Activated T-cell treated with anti-CD3 and anti-CD28 coated beads, Interleukin-2, amount 50 U/mL, for 4 hours (primary cell): ENCODE measurements around the gene NTN3. TPM values are rescaled to one million over a fixed set of nuclear protein-coding genes. Genes with fewer than 3 reads are reported as not detected.

Source experiments
- ATAC-seq, 2 donors: fragments of 200-7000 bp; cut with Tn5 transposase; one replicate each; pipeline ENCODE4 v1.10.0; 2021
- DNase-seq: peaks from one replicate; pipeline ENCODE4 v3.0.0-alpha.2; 2020
- H3K27me3 Mint-ChIP-seq: one replicate; pipeline ENCODE4 v1.8.0; 2021; ENCODE audit warnings: low read depth, mixed read lengths
- H3K36me3 Mint-ChIP-seq: one replicate; pipeline ENCODE4 v1.8.0; 2022; ENCODE audit warnings: mixed read lengths; ENCODE audit not compliant: insufficient read depth
- H3K4me1 Mint-ChIP-seq: one replicate; pipeline ENCODE4 v1.8.0; 2021; ENCODE audit warnings: low read depth, mixed read lengths
- H3K4me3 Mint-ChIP-seq: one replicate; pipeline ENCODE4 v1.8.0; 2021; ENCODE audit warnings: mild to moderate bottlenecking, moderate library complexity, mixed read lengths
- H3K9me3 Mint-ChIP-seq: one replicate; pipeline ENCODE4 v1.8.0; 2021; ENCODE audit warnings: mixed read lengths
- total RNA-seq, 3 donors: library from RNA; stranded (reverse); gene quantifications; one replicate each; pipeline ENCODE4 v1.2.1, GENCODE V29; 2021

Gene NTN3
- total RNA-seq, 3 donors from 2014 or later = not detected

- H3K36me3 Mint-ChIP-seq = peaks cover 6% of the 10 kb centered on the region
- H3K9me3 Mint-ChIP-seq = no peaks in the 10 kb centered on the region
- no peak for ATAC-seq
- DNase-seq = peak; percentile 10
- H3K27me3 Mint-ChIP-seq = no peaks in the 10 kb centered on the region
- peak overlapping the region; percentile 86 for H3K4me3 Mint-ChIP-seq
- peaks cover 45% of the 10 kb centered on the region for H3K4me1 Mint-ChIP-seq
Observed at GRCh38 chr16:2512735-2513404, 41.8 kb downstream of the NTN3 start.

- Mint-ChIP-seq H3K9me3 (no peaks in the 10 kb centered on the region), H3K27me3 (no peaks in the 10 kb centered on the region), H3K4me3 (peak within 1 kb of the TSS; percentile 93), H3K36me3 (peaks cover 6% of the 10 kb centered on the region), H3K4me1 (peaks cover 48% of the 10 kb centered on the region)
- DNase-seq (peak; percentile 87), ATAC-seq (peak; percentile 85 to 91)
Observed at GRCh38 chr16:2513405-2514332, 42.6 kb downstream of the NTN3 start, which contains the start of gene ATP6V0C. ATP6V0C (plus strand) TSS chr16:2513952; CDS start chr16:2514104, 152 bp downstream.

- peak overlapping the region; percentile 93 for H3K4me3 Mint-ChIP-seq
- DNase-seq (peak; percentile 27), ATAC-seq (peak; percentile 5 to 8)
- peaks cover 6% of the 10 kb centered on the region for H3K36me3 Mint-ChIP-seq
- peaks cover 53% of the 10 kb centered on the region for H3K4me1 Mint-ChIP-seq
- no peaks in the 10 kb centered on the region for H3K9me3 Mint-ChIP-seq
- no peaks in the 10 kb centered on the region for H3K27me3 Mint-ChIP-seq
Observed at GRCh38 chr16:2514333-2515179, 43.5 kb downstream of the NTN3 start.

- Mint-ChIP-seq H3K27me3 (no peaks in the 10 kb centered on the region), H3K4me3 (peak overlapping the region; percentile 93), H3K9me3 (no peaks in the 10 kb centered on the region), H3K36me3 (peaks cover 10% of the 10 kb centered on the region), H3K4me1 (peaks cover 54% of the 10 kb centered on the region)
- ATAC-seq = no peak
- DNase-seq = no peak
Observed at GRCh38 chr16:2515180-2515851, 44.2 kb downstream of the NTN3 start.

- peak overlapping the region; percentile 93 for H3K4me3 Mint-ChIP-seq
- no peaks in the 10 kb centered on the region for H3K9me3 Mint-ChIP-seq
- peaks cover 58% of the 10 kb centered on the region for H3K4me1 Mint-ChIP-seq
- no peaks in the 10 kb centered on the region for H3K27me3 Mint-ChIP-seq
- ATAC-seq (no peak), DNase-seq (no peak)
- H3K36me3 Mint-ChIP-seq = peaks cover 10% of the 10 kb centered on the region
Observed at GRCh38 chr16:2516391-2517240, 45.5 kb downstream of the NTN3 start.

GRCh38 chr16:2517954-2518605 is 47.0 kb downstream of the NTN3 start:
- H3K27me3 Mint-ChIP-seq = no peaks in the 10 kb centered on the region
- no peak for ATAC-seq
- H3K36me3 Mint-ChIP-seq = peaks cover 10% of the 10 kb centered on the region
- H3K9me3 Mint-ChIP-seq = no peaks in the 10 kb centered on the region
- peaks cover 51% of the 10 kb centered on the region for H3K4me1 Mint-ChIP-seq
- no peak overlapping the region for H3K4me3 Mint-ChIP-seq
- no peak for DNase-seq

- no peaks in the 10 kb centered on the region for H3K27me3 Mint-ChIP-seq
- peak overlapping the region; percentile 74 for H3K4me3 Mint-ChIP-seq
- peaks cover 10% of the 10 kb centered on the region for H3K36me3 Mint-ChIP-seq
- peak; percentile 3 for DNase-seq
- H3K4me1 Mint-ChIP-seq = peaks cover 53% of the 10 kb centered on the region
- no peaks in the 10 kb centered on the region for H3K9me3 Mint-ChIP-seq
- ATAC-seq = no peak
Observed at GRCh38 chr16:2518823-2519710, 48.0 kb downstream of the NTN3 start.

GRCh38 chr16:2519711-2520080 is 48.6 kb downstream of the NTN3 start:
- DNase-seq (peak; percentile 4), ATAC-seq (no peak)
- H3K27me3 Mint-ChIP-seq = no peaks in the 10 kb centered on the region
- H3K36me3 Mint-ChIP-seq = peaks cover 16% of the 10 kb centered on the region
- H3K4me1 Mint-ChIP-seq = peaks cover 59% of the 10 kb centered on the region
- peak overlapping the region; percentile 74 for H3K4me3 Mint-ChIP-seq
- H3K9me3 Mint-ChIP-seq = no peaks in the 10 kb centered on the region

- Mint-ChIP-seq H3K4me3 (peak within 1 kb of the TSS; percentile 84), H3K9me3 (no peaks in the 10 kb centered on the region), H3K36me3 (peaks cover 19% of the 10 kb centered on the region), H3K4me1 (peaks cover 57% of the 10 kb centered on the region), H3K27me3 (no peaks in the 10 kb centered on the region)
- ATAC-seq = peak; percentile 73 to 79
- DNase-seq = peak; percentile 86
Observed at GRCh38 chr16:2520097-2520783, 49.1 kb downstream of the NTN3 start, which contains the start of gene AMDHD2. AMDHD2 (plus strand) TSS chr16:2520371; CDS start chr16:2520459, 88 bp downstream.

GRCh38 chr16:2520784-2521531 is 49.9 kb downstream of the NTN3 start:
- Mint-ChIP-seq H3K9me3 (no peaks in the 10 kb centered on the region), H3K4me3 (peak overlapping the region; percentile 84), H3K36me3 (peaks cover 20% of the 10 kb centered on the region), H3K4me1 (peaks cover 50% of the 10 kb centered on the region), H3K27me3 (no peaks in the 10 kb centered on the region)
- DNase-seq = peak; percentile 28
- peak; percentile 54 to 57 for ATAC-seq
